Esophagus squamous epithelium (tissue), 4 donors: ENCODE results near the gene F2RL1.

Experiments used
- POLR2A ChIP-seq, 4 donors: fragments of 450-650 bp; IDR thresholded peaks; one replicate each; pipeline ENCODE4 v1.6.1; 2017; ENCODE audit warnings: antibody characterized with exemption in 4 of 4, mild to moderate bottlenecking in 4 of 4, moderate library complexity in 3 of 4
- TF ChIP-seq, protein P1 (sequence below), 6 experiments: fragments of 450-650 bp in 4 of 6; fragments of 200-600 bp in 2 of 6; sonication (generic) in 2 of 6; IDR thresholded peaks; one replicate each; pipeline ENCODE4 v1.5.1; 2016 to 2019; ENCODE audit warnings: antibody characterized with exemption in 6 of 6, mild to moderate bottlenecking in 4 of 6, moderate library complexity in 4 of 6

- TF ChIP-seq POLR2A (IDR thresholded peaks at IDR 0.05): no peak
- TF ChIP-seq, protein P1, sequence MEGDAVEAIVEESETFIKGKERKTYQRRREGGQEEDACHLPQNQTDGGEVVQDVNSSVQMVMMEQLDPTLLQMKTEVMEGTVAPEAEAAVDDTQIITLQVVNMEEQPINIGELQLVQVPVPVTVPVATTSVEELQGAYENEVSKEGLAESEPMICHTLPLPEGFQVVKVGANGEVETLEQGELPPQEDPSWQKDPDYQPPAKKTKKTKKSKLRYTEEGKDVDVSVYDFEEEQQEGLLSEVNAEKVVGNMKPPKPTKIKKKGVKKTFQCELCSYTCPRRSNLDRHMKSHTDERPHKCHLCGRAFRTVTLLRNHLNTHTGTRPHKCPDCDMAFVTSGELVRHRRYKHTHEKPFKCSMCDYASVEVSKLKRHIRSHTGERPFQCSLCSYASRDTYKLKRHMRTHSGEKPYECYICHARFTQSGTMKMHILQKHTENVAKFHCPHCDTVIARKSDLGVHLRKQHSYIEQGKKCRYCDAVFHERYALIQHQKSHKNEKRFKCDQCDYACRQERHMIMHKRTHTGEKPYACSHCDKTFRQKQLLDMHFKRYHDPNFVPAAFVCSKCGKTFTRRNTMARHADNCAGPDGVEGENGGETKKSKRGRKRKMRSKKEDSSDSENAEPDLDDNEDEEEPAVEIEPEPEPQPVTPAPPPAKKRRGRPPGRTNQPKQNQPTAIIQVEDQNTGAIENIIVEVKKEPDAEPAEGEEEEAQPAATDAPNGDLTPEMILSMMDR (IDR thresholded peaks at IDR 0.05): no peak
Observed at GRCh38 chr5:76850543-76851145, 31.8 kb downstream of the F2RL1 start.
